GM19239 (cell line): ENCODE measurements around the gene IER2.

Experiments used
- DNase-seq: peaks from one replicate; pipeline ENCODE4 v3.0.0; 2011; ENCODE audit warnings: low spot score; ENCODE audit not compliant: insufficient read length
- FAIRE-seq: peaks from 2 replicates; lab custom pipeline; 2011; peaks lifted over from hg19 to GRCh38; lab: Jason Lieb, UNC

IER2 gene

GRCh38 chr19:13150187-13150930, at the start of gene IER2, which contains the start of gene STX10:
Gene IER2 (plus strand): TSS chr19:13150411. CDS start chr19:13153187, 2,776 bp downstream.
Gene STX10 (minus strand): TSS chr19:13150375. CDS start chr19:13150173, 202 bp downstream.
- DNase-seq (peak; percentile 88), FAIRE-seq (peak; percentile 96)

DNA sequence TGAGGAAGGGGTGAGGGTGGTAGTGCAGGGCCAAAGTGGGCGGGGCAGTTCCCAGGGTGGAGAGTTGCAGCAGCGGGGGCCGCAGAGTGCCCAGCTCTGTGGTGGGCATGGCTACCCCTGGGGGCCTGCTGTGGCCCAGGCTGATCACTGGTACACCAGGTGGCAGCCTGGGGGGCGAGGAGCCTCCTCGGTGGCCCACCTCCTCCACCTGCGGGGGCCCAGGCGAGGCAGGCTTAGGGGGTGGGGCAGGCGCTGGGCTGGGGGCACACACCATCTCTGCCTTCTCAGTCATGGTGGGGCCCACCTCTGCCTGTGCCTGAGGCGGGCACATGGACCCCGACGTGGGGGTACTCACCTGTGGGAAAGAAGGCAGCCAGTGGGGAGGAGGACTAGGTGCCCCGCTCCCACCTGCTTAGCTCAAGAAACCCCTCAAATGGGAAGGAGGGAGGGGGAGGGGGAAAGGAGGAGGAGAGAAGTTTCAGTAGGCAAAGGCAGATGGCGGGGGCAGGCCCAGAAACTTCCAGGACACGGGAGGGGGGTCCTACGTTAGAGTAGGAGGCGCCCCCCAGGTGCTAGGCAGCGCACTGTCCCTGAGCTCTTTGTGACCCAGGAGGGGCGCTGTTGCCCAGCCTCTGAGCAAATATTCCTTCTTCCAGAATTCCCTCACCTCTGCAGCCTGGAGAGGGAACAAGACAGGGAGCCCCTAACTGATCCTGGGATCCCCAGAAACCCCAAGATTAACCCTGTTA, 49.2 kb upstream of the IER2 start:
- no peak for DNase-seq
- FAIRE-seq: no peak

GRCh38 chr19:13101590-13102415, 48.4 kb upstream of the IER2 start:
- FAIRE-seq (no peak), DNase-seq (no peak)

- FAIRE-seq (peak; percentile 75), DNase-seq (no peak)
Measured at GRCh38 chr19:13102416-13102665, 47.9 kb upstream of the IER2 start.

DNA sequence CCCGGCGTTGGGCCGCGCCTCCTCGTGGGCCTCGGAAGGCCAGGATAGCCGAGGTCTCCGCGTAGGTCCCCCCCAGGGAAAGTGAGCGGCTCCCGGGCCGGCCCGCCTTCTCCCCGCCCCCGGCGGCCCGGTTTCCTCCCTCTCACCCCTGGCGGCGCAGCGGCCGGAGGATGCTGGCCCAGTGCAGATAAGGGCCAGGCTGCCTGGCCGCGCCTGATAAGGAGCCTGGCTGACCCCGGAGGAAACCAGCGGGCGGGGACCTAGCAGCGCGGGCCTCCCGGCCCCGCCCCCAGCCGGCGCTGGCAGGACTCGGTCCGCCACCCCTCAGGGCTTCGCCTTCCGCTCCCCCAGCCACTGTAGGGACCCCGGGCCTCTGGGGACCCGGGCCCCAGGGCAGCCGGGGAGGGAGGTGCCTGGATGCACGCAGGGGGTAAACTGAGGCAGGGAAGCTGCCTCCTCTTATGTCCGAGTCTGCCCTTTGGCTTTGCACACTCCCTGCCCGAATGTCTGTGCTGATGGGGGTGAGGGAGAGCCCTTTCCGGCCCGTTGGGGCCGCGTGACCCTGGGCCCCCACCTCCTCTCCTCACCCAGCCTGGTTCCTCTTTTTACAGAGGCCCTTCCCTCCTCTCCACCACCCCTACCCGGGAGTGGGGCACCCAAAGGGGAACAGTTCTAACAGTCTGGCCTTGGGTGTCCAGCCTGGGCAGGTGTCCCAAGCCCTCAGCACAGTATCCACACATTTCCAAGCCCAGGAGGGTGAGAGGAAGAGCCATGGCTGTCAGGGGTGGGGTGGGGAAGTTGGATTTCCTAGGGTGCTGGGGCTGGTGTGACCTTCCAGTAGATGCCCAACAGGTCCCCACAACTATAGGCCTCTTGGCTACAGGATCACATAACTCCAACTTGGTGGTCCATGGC, 47.3 kb upstream of the IER2 start, which contains the start of gene LYL1:
TSS of gene LYL1 (minus strand) at position 193 of the 915 bp plus-strand sequence. CDS start 1,687 bp downstream, outside the sequence.
- no peak for DNase-seq
- FAIRE-seq: peak; percentile 97

DNA sequence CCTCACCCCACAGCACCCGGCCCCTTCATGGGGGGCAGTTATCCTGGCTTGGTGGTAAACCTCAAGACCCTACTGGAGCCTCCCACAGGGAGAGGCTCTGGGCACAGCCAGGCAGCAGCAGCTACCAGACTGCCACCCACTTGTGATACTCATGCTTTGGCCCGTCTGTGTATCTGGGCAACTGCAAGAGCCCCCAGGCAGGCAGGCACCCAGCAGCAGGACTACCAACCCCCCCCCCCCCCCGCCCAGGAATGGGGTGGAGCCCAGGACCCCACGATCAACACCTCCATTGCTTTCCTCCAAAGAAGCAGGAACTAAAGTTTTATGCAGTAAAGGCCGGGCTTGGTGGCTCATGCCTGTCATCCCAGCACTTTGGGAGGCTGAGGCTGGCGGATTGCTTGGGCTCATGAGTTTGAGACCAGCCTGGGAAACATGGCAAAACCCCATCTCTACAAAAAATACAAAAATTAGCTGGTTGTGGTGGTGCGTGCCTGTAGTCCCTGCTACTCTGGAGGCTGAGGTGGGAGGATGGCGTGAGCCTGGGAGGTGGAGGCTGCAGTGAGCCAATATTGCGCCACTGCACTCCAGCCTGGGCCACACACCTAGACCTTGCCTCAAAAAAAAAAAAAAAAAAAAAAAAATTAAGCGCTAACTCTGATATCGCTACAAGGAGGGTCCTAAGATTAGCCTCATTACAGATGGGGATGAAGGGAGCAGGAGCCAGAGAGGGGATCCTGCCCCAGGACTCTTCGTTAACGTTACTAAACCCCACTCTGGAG, 46.4 kb upstream of the IER2 start:
- FAIRE-seq (peak; percentile 26), DNase-seq (no peak)

DNA sequence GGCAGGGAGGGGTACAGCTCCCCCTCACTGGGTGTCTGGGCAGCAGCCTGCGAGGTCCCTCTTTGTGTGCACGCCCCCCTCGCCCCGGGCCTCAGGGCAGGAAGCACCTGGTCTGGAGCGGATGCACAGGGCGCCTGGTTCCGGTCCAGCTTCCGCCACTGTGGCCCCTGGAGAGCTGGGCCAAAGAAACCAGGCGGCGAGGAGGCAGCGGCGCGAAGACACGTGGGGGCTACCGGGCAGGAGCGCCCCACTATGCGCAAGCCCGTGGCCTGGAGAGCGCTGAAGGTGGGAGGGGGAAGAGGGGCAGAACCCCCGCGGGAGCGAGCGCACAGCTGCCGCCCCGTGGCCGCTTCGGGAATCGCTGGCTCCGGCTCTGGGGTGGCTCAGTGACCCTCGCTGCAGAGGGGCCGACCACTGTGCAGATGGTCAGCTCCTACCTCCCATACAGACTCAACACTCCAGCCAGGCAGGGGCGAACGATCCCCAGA, 45.8 kb upstream of the IER2 start:
- no peak for DNase-seq
- peak; percentile 87 for FAIRE-seq

DNA sequence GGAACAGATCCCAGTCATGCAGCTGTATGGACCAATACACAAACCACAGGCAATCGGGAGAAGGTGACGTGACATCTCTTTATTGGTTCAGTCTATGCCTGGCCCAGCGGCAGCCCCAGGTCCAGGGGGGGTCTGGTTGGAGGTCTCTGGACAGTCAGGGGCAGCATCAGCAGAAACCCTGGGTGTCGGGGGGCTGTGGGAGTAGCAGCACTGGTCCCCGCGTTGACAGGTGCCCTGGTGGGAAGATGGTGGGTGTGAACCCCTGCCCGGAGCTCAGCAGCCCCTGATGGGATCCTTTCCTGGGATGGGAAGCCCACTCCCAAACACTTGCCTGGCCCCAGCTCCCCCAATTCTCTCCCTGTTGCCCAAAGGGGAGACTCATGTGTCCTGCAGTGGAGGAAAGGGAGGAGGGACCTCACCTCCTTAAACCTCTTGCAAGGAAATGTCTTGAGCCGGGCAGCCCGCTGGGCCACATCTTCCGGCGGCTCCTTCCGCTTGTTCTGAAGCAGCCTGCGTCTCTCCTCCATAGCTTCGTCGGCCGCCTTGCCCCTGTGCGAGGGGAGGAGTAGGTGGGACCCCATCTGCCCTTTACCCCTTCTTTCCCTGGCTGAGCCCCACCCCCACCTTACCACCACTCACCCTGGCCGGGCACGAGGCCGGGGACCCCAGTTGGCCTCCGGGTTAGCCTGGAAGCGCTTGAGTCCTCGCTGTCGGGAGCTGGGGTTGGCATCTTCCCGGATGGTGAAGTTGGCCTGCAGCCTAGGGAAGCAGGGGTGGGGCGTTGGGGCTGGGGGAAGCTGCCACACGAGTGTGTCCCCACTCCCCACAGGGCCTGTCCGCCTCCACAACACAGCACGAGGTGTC, 45.1 kb upstream of the IER2 start:
- FAIRE-seq (peak; percentile 84), DNase-seq (no peak)

DNA sequence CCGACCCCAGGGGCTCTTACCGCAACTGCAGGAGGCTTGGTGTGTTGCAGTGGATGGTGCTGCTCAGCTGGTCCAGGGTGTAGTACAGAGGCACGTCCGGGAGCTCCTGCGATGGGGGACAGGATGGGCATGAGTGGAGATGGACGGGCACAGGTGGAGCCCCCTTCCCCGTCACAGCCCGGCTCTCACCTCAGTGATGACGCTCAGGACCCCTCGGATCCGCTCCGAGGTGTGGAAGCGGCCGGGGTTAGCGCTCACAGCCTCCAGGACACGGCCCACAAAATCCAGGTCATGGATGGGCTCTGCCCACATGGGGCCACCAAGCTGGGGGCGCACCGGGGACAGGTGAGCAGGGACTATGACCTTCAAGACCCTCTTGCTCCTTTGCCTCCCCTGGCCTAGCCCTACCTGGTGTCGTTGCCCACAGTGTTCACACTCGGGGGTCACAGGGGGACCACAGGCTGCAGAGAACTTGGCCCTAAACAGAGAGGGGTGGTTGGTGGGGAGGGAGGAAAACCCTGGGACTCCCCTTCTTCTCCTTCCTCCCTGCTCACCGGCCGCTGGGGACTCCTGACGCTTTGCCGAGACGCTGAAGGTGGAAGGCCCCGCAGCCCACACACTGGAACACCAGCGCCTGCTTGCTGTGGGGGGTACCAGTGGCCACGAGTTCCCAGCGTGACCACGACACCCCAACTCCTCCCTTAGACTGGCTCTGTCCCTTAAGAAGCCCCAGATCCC, 40.7 kb upstream of the IER2 start:
- no peak for FAIRE-seq
- no peak for DNase-seq

- FAIRE-seq: no peak
- DNase-seq: no peak
Measured at GRCh38 chr19:13110099-13110610, 40.1 kb upstream of the IER2 start.

- FAIRE-seq: no peak
- DNase-seq: no peak
Measured at GRCh38 chr19:13112555-13112954, 37.7 kb upstream of the IER2 start.

DNA sequence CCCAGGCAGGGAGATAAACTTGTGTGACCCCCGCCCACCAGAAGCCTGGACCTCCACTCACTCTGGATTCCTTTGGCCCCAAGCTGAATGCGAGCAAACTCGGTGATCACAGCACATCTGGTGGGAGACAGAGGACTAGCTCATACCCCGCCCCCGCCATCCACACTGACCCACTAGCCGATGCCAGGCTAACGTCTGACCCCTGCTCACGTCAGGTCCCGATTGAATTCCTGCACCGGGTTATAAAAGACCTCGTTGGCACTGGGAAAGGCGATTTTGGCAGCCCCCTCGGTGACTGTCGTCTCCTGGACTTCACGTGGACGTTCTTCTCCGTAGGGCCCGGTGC, 34.3 kb upstream of the IER2 start:
- FAIRE-seq: no peak
- DNase-seq: no peak

- FAIRE-seq (peak; percentile 92), DNase-seq (peak; percentile 95)
Measured at GRCh38 chr19:13116282-13117175, 33.7 kb upstream of the IER2 start, which contains the start of gene TRMT1. Gene TRMT1 (minus strand): TSS chr19:13116740. CDS start chr19:13116399, 341 bp downstream.

- FAIRE-seq: no peak
- no peak for DNase-seq
Measured at GRCh38 chr19:13117176-13117771, 32.9 kb upstream of the IER2 start.

DNA sequence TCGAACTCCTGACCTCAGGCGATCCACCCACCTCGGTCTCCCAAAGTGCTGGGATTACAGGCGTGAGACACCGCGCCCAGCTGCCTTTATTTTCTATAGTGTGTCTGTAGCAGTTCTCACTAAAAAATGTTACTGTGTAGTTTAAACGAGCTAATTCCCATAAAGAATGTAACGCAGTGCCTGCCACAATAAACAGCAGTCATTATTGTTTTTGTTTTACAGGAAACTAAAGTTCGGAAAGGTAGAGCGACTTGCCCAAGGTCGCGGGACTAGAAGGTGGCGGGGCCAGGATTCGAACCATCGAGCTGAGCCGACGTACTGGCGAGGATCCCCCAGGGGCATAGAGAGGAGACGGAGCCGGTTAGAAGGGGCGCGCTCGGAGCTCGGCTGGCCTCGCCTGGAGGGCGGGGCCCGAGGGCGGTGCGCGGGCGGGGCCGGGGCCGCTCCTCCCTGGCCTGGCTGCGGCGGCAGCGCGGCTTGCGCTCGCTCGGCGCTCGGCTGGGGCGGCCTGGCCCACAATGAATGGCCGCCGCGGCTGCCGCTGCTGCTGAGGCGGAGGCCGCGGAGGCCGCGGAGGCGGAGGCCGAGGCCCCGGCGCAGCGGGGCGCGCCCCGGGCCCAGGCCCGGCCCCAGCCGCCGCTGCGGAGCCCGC, 32.3 kb upstream of the IER2 start, which contains the start of gene NACC1:
TSS of gene NACC1 (plus strand) at position 493 of the 652 bp plus-strand sequence. CDS start 16,944 bp downstream, outside the sequence.
- DNase-seq: peak; percentile 99
- peak; percentile 83 for FAIRE-seq
